ENCODE measurements around the gene SERINC3.

SERINC3 gene

DNA sequence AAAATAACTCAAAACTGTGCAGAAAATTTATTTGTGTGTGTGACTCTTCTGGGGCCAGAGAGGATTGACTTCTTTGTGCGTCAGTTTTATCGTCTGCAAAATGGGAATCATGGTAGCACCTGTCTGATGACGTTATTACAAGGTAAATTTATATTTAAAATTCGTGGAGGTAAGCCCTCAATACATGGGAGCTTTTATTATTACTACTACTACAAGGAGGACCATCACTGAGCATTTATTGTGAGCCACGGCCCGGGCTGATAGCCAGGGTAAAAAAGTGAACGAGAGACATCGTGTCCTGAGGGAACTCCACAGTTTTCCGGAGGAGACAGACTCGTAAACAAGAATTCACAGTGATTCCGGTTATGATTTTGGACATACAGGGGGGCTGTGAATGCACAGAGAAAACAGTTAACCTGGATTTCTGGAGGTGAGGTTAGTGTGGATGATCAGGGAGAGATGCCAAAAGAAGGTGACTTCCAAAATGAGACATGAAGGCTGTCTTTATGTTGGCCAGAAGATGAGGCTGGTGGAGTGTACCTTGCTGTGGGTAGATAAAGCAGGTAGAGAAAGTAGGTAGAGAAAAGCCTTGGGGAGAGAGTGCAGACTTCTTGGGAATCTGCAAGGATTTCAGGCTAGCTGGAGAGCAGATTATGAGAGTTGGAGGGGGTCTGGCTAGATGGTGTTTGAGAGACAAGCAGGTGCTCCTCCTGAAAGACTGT, 10.6 kb upstream of the SERINC3 start:
- DNase-seq, result peak; percentile 67

DNA sequence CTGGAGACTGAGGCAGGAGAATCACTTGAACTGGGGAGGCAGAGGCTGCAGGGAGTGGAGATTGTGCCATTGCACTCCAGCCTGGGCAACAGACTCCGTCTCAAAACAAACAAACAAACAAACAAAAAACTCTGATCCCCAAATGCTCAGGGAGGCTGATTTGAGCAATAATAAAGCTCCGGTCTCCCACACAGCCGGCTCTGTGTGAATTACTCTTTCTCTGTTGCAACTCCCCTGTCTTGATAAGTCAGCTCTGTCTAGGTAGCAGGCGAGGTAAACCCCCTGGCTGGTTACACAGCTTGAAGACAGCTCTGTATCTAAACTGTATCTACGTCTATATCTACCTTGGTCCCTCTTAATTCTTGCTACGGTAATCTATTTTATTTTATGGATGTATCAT, 6.4 kb upstream of the SERINC3 start:
- no peak for DNase-seq

DNA sequence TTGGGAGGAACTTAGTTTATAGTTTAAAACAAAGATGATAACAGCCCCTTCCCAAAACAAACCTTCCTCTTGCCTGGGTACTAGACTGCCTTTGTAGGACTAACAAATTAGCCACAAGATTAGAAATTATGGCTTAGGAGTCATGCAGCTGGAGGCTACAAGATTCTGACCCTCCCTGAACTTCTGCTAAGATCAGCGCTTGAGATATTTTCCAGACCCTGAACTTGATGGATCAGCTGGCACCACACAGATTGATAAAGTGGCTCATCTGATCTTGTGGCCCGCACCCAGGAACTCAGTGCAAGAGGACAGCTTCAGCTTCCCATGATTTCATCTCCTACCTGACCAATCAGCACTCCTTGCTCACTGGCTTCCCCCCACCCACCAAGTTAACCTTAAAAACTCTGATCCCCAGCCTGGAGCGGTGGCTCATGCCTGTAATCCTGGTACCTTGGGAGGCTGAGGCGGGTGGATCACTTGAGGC, 5.9 kb upstream of the SERINC3 start:
- no peak for DNase-seq

DNA sequence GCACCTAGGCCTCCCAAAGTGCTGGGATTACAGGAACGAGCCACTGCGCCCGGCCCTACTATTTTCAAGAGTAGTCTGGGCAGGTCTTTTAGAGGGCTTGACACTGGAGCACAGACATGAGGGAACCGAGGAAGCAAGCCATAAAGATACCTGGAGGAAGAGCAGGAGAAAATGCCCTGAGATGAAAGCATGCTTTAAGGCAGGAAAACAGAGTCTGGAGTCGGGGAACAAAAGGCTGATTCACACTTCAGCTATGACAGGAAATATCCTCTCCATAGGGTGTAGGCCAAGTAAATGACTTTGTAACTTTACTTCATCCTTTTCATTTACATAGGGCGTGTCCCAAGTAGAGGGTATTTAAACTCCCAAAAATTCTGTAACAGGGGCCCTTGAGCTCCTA, 4.3 kb upstream of the SERINC3 start:
- DNase-seq, result no peak

DNA sequence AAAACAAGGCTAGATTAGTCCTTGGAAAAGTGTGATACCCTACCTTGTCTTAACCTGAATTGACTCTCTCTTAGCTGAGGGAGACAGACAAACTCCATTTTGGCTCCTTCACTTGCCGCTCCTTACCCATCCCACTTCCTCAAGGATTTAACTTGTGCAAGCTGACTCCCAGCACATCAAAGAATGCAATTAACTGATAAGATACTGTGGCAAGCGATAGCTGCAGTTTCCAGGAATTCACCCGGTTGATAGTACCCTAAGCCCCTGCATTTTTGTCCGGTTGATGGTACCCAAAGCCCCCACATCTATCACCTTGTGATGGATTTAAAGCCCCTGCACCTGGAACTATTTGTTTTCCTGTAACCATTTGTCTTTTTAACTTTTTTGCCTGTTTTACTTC, 1.9 kb upstream of the SERINC3 start:
- DNase-seq, result no peak

DNA sequence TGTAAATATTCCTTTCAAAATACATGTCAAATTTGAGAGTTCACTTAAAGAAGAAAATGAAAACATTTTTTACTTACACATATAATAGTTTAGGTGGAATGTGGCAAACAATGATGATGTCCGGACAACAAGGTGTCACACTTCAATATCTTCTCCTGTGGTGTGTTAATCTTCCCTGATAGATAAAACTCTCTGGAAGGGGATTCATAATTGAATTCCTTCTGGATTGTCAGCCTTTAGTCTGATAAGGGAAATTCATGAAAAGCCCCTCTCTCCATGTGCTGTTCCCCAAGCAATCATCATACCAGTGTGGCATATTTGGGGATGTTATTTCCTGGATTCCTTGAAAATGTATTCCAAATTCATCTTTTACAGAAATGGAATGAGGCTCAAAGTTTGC, 971 bp upstream of the SERINC3 start:
- DNase-seq, result no peak

DNA sequence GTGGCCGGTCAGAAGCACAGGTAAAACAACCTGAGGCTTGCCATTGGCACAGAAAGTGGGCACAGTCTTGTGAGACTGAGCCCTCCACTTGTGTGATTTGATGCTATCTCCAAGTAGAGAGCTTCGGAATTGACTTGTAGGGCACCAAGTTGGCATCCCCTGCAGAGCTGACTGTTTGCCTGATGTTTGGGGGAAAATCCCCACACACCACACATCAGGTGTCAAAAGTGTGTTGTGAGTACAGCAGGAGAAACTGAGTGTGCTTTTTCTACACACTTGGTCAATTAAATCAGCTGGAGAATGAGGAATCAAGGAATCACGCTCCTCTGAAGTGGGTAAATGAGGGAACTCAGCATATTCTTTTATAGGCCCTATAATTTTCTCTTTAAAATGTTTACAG, 989 bp downstream of the SERINC3 start:
- no peak for DNase-seq

DNA sequence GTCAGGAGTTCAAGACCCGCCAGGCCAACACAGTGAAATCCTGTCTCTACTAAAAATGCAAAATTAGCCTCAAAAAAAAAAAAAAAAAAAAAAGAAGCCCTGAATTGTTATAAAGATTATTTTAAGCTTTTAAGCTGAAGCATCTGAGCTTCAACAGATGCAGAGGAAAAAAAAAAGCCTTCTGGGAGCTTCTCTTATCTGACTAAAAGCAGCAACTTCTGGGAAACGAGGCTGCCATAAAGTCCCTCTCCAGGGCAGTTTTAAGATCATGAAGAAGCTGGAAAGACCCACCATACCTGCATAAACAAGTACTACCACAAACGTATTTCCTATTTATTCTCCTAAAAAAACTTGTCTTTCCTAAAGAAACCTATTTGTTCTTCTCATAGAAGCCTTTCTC, 3.6 kb downstream of the SERINC3 start:
- no peak for DNase-seq

DNA sequence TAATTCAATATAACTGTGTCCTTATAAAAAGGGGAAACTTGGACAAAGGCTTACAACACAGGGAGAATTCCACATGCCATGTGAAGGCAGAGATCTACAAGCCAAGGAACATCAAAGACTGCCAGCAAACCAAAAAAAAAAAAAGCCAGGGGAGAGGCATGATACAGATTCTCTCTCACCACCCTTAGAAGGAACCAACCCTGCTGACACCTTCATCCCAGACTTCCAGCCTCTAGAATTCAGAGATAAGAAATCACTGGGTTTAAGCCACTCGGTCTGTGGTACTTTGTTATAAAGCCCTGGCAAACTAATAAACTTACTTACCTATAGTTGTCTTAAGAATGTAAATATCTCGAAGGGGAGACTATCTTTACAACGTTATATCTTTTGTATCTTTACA, 4.4 kb downstream of the SERINC3 start:
- DNase-seq, result no peak

DNA sequence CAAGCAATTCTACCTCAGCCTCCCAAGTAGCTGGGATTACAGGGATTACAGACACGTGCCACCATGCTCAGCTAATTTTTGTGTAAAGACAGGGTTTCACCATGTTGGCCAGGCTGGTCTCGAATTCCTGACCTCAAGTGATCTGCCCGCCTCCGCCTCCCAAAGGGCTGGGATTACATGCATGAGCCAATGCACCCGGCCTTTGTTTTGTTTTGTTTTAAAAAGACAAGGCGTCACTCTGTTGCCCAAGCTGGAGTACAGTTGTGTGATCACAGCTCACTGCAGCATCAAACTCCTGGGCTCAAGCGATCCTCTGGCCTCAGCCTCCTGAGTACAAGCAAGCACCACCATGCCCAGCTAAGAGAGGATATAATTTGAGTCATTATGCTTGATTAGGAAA, 5.4 kb downstream of the SERINC3 start:
- no peak for DNase-seq

DNA sequence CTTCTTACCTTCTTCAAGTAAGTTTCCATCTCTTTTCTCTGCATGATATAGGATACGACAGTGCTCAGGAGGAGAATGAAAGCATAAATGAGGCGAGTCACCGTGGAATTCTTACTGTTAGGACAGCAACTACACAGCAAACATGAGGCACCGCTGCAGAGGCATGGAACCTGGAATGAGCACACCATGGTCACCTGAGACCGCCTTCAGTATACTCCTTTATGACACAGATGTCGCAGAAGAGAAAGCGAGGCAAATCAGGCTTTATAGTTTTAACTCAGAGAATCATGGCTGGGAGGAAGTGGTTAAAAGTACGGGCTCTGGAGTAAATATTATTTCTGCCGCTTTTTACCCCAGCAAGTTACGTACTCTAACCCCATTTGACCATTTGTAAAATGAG, 8.0 kb downstream of the SERINC3 start:
- DNase-seq, result no peak

DNA sequence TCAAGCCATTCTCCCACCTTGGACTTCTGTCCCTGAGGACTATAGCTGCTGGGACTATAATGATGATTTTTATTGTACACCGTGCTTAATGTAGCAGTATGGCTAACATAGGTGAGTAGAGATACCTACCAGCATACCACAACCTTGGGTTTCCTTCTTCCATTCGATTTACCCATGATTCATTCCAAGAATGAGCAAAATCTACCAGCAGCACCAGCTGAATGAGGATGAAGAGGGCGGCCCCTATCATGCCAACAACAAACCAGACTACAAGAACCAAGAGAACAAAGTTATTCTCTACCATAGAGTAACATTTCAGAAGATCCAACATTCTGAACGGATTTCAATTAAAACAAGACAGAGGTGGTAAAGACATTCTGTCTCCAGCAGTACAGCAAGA, 12.1 kb downstream of the SERINC3 start:
- DNase-seq, result no peak

DNA sequence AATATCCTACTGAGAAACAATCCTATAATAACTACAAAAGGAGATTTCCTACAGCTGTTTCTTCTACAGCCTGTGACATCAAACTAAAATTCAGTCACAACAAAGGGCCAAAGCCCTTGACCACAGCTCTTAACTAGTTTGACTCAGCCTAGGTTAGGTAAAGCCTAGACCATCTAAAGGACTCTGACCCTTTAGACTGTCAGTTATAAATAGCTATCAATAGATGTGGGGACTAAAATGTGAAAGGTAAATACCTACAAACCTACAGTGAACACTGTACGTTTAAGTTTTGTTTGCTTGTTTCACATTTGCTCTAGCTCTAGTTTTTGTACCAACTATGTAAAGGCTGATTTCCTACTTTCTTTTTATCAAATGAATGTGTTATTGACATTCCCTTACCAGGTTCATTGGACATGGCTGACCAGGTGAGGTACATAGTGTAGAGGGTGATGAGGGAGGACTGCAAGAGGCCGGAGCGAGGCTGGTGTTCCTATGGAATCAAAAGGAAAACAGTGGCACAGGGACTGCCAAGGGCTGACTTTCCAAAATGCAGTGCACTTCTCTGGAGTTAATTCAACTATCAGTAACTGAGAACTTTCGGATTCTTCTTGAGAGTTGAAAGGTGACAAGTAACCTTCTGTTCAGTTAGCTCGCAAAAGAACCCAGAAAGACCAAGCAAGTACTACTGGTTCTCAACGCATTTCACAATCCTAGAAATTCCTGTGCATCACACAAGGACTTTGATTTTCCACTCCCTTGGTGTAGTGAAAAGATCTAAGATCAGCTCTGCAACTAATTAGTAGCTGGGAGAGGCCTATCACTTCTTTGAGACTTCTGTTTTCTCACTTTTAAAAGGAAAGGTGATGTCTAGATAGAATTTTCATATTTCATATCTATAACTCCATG, 17.2 kb downstream of the SERINC3 start:
- DNase-seq, result no peak

DNA sequence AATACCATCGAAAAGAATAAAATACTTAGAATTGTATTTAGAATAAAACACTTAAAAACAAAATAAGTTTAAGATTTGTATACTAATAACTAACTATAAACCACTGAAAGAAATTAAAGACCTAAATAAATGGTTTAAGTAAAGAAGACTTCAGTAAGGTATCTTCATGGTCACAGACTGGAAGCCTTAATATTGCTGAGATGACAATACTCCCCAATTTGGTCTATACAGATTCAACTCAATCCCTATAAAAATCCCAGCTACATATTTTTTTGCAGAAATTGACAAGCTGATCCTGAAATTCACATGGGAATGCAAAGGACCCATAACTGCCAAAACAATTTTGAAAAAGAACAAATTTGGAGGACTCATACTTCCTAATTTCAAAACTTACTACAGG, 18.9 kb downstream of the SERINC3 start:
- no peak for DNase-seq

DNA sequence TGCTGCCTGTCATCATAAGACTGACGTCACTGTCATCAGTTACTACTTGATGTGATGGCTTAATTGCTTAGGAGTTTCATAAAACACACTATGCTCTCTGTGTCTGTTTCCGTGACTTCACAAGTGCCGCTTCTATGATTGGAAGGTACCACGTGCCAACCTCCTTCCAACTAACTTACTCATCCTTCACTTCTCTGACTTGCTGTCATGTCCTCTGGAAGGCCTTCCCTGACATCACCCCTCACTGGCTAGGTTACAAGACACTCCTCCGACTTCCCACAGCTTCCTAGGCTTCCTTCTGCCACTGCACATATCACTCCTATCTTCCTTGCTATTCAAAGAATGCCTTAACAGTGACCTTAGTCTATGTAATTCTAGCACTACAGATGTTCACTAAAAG, 20.4 kb downstream of the SERINC3 start:
- no peak for DNase-seq

DNA sequence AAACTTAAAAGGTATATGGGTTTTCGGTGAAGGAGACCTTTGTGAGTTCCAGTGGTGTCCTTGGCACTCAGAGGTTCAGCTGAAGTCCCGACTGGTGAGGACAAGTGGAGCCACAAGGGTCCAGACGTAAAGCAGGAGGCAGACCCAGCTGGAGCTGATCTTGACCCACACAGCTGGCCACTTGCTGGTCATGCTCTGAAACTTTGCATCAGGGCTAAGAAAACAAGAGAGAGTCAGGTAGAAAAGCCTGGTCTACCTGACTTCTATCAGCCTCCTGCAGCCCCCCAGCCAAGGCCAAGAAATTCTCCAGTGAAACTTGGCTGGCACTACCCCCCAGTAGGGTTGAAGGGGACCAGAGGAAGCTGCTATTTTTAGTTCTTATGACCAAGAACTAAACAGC, 21.6 kb downstream of the SERINC3 start:
- DNase-seq, result no peak

DNA sequence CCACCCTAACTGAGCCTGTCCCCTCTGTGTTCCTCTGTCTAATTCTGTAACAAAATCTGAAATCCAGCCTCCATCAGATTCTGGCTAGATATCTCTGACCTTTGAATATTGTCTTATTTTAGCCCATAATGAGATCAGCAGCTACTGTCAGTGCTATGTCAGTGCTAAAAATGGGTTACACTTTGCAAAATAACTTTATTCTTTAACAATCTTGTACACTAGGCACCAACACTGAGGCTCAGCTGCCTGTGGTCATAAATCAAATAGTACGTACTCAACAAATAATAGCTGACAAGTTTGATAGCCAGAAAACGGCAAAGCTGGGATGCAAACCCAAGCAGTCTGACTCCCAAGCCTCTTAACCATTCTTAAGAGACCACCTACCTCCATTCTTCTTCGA, 24.1 kb downstream of the SERINC3 start:
- no peak for DNase-seq

DNA sequence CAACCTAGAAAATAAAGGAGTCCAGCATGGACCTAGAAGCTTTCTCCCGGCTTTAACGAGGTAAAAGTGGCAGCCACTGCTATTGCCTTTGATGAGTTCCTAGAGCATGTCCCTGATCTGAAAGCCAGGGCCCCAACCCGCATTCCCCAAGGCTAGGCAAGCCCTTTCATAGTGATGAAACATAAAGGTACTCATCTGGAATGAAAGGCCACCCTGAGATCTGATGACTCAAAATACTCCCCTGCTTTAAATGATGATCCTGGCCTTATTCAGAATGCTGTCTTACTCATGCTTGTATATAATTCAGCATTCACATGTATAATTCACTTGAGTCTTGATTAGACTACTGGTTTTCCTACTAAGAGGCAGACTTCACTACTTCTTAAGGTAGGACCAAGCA, 24.9 kb downstream of the SERINC3 start:
- no peak for DNase-seq

DNA sequence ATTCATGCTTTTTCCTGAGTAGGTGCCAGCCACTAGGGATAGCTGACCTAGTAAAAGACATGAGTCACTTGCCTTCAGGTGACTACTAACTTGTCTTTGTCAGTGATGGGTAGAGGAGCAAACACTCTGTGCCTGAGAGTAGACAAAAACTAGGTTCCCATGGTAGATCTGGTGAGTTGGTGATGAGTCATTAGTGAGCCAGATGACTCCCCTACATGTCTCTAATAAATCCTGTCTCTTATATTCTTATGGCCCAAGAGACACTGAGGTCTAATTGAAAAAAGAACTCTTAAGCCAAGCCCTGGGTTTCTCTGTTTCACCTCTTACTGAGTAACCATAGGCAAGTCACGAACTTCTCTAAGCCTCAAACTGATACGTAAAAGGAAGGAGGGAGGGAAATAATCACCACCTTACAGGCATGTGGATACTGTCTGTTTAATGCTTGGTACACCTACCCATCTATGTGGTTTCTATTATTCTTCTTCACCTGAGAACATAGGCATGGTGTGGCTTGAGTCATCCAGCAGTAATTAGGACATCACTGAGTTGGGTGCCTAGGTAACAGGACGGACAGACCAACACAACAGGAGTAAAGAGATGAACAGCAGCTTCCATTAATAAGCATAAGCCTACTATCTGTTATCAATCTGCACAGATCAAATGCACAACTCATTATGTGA, 25.9 kb downstream of the SERINC3 start:
- peak; percentile 89 for DNase-seq

DNA sequence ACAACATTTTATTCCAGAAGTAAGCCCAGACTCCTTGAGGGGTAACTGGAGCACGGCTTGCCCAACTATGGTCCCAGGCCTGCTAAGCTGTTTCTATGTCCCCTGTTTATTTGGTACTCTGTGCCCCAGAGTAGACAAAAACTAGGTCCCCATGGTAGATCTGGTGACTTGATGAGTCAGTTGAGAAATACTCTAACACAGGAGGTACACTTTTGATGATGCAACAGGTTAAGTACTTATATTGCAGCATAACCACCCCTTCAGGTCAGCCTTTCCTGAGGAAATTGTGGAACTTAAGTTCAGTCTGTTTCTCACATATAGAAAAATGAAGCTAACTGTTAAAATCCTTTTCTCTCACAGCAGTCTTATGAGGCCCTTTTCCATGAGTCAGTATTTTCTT, 26.6 kb downstream of the SERINC3 start:
- peak; percentile 63 for DNase-seq

DNA sequence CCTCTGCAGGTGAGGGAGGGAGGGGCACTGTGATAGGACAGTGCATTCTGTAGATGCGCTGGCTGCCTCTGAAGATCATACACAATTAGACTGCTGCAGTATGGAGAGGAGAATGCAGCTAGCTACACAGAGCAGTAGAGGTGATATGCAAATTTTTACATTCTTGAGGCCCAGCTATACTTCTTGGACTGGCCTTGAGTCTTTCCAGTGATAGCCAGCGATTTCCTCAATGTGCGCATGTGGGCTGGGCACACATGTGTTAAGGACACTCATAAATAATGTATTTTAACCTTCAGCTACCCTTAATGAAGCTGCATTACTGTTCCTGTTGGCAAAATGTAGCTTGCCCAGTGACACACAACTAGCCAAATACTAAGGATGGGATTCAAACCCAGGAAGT, 27.2 kb downstream of the SERINC3 start:
- DNase-seq, result no peak

DNA sequence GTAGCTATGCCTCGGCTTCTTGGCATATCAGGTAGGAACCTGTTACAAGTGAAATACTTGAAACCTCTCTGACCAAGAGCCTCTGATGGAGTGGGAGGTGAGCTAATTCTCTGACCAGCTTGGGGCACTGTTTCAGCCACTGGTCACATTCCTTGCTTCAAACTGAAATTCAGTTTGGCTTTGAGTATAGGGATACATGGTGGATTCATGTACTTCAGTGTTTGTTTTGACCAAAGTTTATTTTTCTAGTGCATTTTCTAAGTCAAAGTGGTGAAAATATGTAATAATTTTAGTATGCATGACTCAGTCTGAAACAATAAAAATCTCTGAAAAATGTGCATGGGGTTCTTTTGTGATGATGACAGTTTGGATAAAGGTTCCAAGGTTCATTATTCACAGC, 27.6 kb downstream of the SERINC3 start:
- DNase-seq, result no peak

DNA sequence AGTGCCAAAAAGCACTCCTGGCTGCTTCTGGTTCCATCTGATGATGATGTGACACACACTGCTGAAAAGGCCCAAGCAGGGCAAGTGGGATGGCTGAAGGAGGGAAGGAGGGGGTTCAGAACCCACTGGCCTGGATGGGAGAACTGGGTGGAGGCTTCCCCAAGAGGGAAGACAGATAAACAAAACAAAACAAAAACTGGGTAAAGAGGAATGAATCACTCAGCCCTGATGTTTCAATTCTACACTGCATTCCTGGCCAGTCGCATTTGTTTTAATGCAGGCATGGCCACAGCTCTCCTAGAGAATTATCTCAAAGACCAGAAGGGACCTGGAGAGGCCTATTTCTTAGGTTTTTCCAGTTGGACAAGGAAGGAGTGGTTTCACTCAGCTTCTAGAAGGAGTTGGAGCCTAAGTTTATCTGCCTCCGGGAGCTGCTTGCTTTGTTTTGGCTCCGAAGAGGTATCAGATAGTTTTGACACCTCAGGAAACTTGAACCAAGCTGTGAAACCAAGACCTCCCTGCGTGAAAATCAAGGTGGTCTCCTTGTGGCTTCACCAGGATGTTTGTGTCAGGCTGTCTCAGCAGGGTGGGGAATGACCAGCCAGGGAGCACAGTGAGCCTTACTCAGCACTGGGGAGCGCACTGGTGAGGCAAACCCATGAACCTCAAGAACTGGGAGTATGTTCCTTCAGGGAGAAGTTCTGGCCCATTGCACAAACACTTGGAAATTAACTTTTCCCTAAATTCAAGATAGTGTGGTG, 30.1 kb downstream of the SERINC3 start:
- no peak for DNase-seq
